Left renal cortex interstitium (tissue), 4 donors: Measurements from ENCODE around the gene COL1A1. TPM values are rescaled to one million over a fixed set of nuclear protein-coding genes. Genes with fewer than 3 reads are reported as not detected.

ENCODE experiments used
- DNase-seq, 4 donors: peaks; one replicate each; pipeline ENCODE4 v3.0.0-alpha.2; 2013; ENCODE audit warnings: low read depth in 4 of 4, low spot score in 2 of 4, missing footprints in 1 of 4
- polyA plus RNA-seq, 4 donors: library from polyadenylated mRNA; unstranded; fragments of 120-200 nt; gene quantifications; one replicate each; pipeline ENCODE4 v1.2.1, GENCODE V29; 2013; ENCODE audit not compliant: insufficient read length in 4 of 4

The COL1A1 gene
- polyA plus RNA-seq, 4 donors: 447 to 744 (median 516) TPM

DNA sequence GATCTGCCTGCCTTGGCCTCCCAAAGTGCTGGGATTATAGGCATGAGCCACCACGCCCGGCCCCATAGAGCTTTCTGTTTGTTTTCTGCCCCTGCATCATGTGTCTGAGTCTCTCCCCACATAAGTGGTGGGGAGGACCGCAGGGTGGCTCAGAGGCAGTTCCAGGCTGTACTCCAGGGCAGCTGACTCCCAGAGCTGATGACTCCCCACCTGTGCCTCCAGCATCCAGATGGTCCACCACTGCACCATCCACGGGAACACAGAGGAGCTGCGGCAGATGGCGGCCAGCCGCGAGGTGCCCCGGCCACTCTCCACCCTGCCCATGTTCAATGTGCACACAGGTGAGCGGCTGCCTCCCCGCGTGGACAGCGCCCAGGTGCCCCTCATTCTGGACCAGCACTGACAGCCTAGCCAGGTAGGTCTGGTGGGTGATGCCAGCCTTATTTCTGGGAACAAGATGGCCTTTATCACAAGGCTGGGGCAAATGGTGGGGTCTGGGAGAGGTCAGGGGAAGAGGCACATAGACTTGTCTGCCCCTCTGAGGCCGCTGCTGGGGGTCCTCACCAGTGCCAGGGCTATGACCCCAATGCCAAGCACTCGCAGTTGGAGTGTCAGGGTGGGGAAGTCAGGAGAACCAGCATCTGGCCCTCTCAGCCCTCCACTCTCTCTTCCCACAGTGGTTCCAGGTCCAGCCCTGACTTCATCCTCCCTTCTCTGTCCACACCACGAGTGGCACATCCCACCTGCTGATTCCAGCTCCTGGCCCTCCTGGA lies 26.2 kb downstream of the COL1A1 start:
- no peak for DNase-seq

GRCh38 chr17:50174444-50174843 lies 27.0 kb downstream of the COL1A1 start:
- no peak for DNase-seq

DNA sequence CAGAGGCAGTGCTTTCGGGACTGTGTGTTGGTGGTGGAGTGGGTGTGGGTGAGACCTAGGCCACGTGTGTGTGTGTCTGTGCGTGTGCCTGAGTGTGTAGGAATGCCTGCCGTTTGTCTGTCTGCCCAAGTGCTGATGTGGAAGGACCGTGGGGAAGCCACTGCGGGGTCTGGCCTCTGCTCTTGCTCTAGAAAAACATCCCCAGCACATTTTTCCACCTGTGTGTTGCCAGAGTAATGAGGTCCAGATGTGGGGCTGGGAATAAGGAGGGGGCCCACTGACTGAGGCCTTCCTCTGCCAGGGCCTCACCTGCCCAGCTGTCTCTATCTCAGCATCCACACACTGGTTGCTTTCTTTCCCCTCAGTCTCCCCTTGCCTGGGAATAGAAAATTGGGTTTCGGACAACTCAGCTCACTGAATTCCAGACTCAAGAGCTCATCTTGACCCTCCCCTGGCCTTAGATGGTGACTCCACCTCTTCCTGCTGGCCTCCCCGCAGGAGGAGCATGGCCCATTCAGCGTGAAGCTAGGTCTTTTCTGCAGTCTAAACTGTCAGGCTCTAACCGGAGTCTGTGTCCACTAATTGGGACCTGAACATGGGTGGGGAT lies 28.0 kb downstream of the COL1A1 start:
- peak in 1 of 4 donors; percentile 28 for DNase-seq

DNA sequence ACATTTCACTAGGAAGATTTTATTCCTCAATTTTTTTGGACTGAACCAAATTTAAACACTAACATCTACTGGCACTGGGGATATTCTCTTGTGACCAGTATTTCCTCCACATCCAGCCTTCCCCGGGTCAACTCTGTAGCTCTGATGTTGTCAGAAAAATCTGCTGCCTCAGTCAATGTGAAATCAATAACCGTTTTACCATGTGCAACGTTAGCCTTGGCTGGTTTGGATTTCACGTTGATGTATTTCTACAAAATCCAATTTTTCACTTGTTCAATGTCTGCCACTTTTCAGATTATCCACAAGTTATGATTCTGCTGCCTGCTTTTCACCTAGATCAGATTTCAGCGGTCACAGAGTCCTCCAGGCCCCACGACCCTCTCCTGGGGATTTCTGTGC lies 28.5 kb downstream of the COL1A1 start:
- DNase-seq: no peak

- no peak for DNase-seq
Measured at GRCh38 chr17:50172130-50172529, 29.3 kb downstream of the COL1A1 start.

DNA sequence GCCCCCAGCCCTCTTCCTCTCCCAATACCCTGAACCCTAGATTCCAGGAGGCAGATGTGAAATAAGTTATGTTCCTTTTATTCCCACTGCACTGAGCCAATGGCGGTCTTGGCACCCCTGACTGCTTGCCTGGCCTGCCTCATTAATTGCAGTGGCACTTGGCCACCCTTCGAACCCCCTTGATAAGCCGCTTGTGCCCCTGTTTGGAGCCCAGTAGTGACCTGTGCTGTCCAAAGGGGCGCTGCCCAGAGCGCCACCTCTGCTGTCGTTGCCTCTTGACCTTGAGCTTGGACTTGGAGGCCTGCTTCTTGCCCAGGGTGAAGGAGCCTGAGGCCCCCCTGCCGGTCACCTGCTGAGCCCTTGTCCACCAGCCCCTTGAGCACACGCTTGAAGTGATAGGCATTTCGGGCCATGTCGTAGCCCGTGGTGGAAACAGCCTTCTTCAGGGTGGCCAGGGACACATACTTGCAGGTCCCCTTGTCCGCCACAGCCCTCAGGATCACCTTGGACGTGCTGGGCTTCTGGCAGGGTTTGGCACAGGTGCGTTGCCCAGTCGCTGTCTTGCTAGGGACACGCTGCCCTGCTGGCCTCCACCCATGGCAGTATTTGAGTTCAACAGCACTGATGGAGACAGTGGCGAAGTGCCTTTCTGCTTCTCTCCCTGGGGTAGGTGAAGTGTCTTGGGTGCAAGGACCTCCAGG lies 29.9 kb downstream of the COL1A1 start:
- DNase-seq: no peak

DNA sequence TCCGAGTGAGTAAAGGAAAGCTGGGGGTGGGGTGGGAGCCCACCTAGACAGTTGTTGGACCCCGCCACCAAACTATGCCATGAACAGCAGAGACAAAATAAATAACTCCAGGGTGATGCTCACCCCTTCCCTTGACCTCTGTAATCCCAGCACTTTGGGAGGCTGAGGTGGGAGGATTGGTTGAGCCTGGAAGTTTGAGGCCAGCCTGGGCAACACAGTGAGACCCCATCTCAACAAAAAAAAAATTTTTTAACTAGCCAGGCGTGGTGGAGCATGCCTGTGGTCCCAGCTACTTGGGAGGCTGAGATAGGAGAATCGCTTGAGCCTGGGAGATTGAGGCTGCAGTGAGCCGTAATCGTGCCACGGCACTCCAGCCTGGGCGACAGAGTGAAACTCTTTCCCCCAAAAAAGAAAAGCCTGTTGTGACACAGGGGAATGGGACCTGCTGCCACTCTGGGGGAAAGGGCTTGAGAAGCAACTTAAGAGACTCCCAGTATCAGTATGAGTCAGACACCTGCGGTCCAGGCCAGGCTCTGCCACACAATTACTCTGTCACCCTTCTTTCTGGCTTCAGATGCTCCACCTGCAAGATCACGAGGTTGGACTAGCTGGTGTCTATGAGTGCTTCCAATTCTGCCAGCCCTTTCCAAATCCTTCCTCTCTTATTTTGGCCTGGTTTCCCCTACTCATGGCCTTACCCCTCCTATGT lies 30.6 kb downstream of the COL1A1 start:
- no peak for DNase-seq

GRCh38 chr17:50169881-50170459 lies 31.5 kb downstream of the COL1A1 start:
- DNase-seq: no peak

DNA sequence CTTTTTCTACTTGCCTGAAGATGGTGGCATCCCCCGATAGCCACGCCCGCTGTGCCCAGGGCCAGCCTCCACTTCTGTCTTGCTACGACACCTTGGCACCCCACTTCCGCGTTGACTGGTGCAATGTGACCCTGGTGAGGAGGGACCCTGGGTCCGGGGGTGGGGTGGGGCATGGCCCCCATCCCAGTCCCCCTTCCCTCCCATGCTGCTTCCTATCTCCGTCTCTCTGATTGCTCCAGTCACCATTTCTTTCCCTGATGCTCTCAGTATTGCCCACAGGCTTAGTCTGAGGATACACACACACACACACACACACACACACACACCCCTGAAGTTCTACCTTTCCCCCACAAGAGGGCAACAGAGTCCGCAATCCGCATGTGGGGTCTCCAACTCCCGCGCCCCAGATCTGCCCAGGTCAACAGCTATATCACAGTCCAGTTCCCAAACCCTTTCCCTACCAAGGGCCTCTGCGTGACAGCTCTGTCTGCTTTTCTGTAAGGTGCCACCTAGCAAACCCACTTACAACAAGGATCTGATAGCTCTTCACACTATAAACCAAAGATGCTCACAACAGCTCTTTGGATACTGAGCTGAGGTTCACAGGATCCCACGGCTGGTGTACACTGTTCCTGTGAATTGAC lies 32.2 kb downstream of the COL1A1 start:
- DNase-seq: no peak

GRCh38 chr17:50168319-50168718 lies 33.1 kb downstream of the COL1A1 start:
- DNase-seq: no peak

GRCh38 chr17:50167371-50167770 lies 34.1 kb downstream of the COL1A1 start:
- no peak for DNase-seq

DNA sequence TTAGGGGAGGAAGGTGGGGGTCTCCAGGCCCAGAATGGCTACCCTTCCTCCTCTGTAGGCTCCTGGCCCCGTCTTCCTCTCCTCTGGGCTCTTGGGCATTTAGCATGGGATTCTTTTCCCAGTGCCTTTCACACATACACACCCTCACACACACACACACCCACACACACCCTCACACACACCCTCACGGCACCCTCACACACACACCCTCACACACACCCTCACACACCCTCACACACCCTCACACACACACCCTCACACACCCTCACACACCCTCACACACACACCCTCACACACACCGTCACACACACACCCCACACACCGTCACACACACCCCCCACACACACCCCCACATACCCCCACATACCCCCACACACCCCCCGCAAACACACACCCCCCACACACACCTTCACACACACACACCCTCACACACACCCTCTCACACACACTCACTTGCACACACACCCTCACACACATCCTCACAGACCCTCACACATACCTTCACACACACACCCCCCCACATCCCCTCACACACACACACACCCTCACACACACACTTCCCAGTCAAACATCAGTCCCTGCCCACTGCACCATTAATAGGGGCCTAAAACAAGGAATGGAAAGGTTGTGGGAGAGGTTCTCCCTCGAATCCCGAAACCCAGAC lies 34.8 kb downstream of the COL1A1 start:
- no peak for DNase-seq

- DNase-seq: no peak
Measured at GRCh38 chr17:50165867-50166517, 35.4 kb downstream of the COL1A1 start, which contains the start of gene SGCA. SGCA (plus strand) TSS chr17:50166005; CDS start chr17:50166041, 36 bp downstream.

GRCh38 chr17:50165466-50165865 lies 36.0 kb downstream of the COL1A1 start:
- no peak for DNase-seq

DNA sequence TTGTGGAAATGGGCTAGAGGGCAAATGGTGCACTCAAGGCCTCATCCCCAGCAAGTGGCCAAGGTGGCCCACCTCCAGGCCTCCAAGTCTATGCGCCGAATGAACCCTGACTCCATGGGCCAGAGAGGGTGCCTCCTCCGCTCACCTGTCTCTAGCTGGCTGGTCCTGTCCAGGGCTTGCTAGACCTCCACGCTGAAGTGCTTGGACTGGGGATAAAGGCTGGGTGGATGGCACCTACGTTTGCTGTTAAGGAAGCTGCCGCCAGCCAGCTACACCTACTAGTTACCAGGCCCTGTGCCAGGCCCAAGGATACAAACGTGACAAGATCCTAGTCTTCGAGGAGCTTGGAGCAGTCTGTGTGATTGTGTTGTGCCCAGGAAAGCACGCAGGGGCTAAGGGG lies 36.4 kb downstream of the COL1A1 start:
- DNase-seq: no peak

DNA sequence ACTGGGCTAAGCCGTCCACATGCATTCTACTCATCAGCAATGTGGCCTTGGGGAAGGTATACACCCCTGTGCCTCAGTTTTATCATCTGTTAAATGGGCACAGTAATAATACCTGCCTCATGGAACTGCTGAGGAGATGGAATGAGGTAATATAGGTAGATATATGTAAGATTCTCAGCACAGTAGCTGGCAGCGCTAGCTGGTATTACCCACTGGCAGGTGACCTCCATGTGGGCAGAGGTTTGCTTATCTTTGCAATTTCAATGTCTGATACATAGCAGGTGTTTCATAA lies 36.8 kb downstream of the COL1A1 start:
- no peak for DNase-seq

GRCh38 chr17:50163843-50164696 lies 37.4 kb downstream of the COL1A1 start:
- DNase-seq: no peak

GRCh38 chr17:50162466-50163254 lies 38.8 kb downstream of the COL1A1 start:
- no peak for DNase-seq
